ENCODE measurements around the gene MYH10.
"Not testable (repeated sequence)": the region's sequence is repeated elsewhere in the genome, so short reads cannot be mapped to it uniquely, and the experiment has no call there.

MYH10 gene

DNA sequence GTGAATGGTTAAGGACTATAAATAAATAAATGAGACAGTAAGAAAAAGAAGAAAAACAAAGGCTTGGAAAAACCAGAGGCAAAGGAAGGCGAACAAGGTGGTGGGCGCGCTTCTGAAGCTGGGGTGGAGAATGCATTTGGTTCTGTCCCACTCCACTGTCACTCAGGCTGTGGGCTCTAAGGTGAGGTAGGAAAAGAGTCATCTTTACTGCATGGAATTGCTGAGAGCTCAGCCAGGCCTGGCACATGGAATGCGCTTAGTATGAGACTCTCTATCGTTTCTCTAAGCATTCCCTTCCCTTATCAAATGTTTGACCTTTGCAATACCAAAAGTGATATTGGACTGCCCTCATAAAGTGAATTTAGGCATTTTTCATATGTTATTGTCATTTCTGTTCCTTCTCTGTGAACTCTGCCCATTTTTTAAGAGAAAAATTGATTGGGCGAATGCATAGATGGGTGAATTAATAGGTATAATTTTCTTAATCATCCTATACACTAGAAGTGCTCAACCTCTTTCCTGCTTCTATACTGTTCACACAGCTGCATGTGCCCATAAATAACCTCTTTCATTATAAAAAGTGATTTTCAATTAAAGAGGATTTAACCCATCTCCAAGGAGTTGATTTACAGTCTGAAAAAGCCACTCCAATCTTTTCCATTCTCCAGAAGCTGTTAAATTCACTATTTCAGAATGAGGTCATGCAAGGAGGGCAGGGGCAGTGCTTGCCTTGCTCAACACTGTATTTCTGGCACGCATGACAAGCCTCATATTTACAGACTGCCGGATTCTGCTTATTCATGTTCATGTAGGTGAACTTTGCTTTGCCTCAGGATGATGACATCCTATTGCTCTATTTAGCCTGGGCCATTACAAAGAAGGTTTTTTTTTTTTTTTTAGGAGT is 87.7 kb downstream of the MYH10 start:
- Histone ChIP-seq H3K9ac (ENCODE audit: insufficient read length) (no peak overlapping the region), H3K36me3 (ENCODE audit: insufficient read depth, low read length) (peaks cover 75% of the 10 kb centered on the region), H3K4me3 (no peak overlapping the region), H3K27ac (no peak overlapping the region), H3K9me3 (ENCODE audit: low read depth, low read length) (no peaks in the 10 kb centered on the region)
- DNase-seq (ENCODE audit: low read depth, low spot score): no peak
- TF ChIP-seq POLR2AphosphoS5 (IDR thresholded peaks at IDR 0.05; ENCODE audit: borderline replicate concordance, low read depth, low read length): no peak
- no peak for TF ChIP-seq EZH2 (IDR thresholded peaks at IDR 0.05)
- TF ChIP-seq FOXP2 (optimal IDR thresholded peaks at IDR 0.05; ENCODE audit: control extremely low read depth, extremely low read length, insufficient read depth): no peak

DNA sequence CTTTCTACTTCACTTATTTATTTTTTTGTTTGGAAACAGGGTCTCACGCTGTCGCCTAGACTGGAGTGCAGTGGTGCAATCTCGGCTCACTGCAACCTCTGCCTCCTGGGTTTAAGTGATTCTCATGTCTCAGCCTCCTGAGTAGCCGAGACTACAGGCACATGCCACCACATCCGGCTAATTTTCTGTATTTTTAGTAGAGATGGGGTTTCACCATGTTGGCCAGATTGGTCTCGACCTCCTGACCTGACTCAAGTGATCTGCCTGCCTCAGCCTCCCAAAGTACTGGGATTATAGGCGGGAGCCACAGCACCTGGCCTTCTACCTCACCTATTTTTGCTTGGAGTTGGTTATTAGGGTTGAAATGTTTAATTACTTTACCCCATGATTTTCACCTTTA is 90.5 kb downstream of the MYH10 start:
- peaks cover 78% of the 10 kb centered on the region for H3K36me3 ChIP-seq (ENCODE audit: insufficient read depth, low read length)
- H3K4me3 ChIP-seq; H3K9ac ChIP-seq (ENCODE audit: insufficient read length); H3K27ac ChIP-seq; DNase-seq (ENCODE audit: low read depth, low spot score); H3K9me3 ChIP-seq (ENCODE audit: low read depth, low read length): not testable (repeated sequence)

DNA sequence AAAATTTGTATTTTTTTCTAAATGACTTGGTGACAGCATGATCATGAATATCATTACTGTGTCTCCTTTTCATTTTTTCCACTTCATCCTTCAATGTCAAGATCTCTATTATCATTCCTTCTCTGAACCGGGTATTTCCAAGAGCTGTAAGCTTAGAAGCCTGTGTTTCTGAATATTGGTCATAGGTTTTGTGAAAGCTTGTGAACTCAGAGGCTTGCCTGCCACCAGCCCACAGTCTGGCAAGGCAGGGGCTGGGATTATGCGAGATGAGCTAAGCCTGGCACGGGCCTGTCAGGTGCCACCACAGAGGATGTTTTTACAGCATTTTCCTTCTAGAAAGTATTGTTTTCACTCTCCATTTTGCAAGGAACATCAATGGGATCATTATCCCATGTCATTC is 92.8 kb downstream of the MYH10 start:
- Histone ChIP-seq H3K27ac (no peak overlapping the region), H3K9ac (ENCODE audit: insufficient read length) (no peak overlapping the region), H3K36me3 (ENCODE audit: insufficient read depth, low read length) (peaks cover 85% of the 10 kb centered on the region), H3K9me3 (ENCODE audit: low read depth, low read length) (no peaks in the 10 kb centered on the region), H3K4me3 (no peak overlapping the region)
- TF ChIP-seq FOXP2 (optimal IDR thresholded peaks at IDR 0.05; ENCODE audit: control extremely low read depth, extremely low read length, insufficient read depth) (no peak), POLR2AphosphoS5 (IDR thresholded peaks at IDR 0.05; ENCODE audit: borderline replicate concordance, low read depth, low read length) (no peak), EZH2 (IDR thresholded peaks at IDR 0.05) (no peak)
- no peak for DNase-seq (ENCODE audit: low read depth, low spot score)

DNA sequence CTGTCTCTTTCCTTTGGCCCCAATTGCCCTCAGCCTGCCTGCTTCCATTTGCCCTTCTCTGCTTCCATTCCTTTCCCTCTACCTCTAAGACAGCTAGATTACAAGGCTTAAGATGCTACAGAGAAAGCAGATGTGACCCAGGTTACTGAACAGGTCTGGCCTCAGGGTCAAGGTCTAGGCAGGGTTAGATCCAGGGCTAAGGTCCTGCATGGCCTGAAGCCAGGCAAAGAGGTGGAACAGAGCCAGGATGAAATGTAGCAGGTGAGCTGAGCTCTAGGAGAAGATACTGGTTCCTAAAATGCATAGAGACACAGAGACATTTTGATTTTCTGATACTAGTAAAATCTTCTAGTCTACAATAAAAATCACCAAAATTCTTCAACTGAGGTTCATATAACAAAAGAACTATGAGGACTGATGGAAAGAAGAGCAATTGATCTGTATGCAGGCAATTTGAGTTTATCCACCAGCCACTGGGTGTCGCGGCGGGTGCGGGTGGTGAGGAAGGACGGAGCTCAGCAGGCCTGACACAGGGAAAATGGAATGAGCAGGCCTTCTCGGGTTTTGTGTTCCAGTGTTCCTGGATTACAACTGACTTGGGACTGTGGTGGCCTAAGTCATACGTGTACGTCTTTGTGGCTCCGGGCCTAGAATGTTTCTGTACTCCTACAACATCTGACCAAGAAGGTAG is 95.9 kb downstream of the MYH10 start:
- no peak overlapping the region for H3K9ac ChIP-seq (ENCODE audit: insufficient read length)
- no peak for DNase-seq (ENCODE audit: low read depth, low spot score)
- no peak overlapping the region for H3K4me3 ChIP-seq
- TF ChIP-seq POLR2AphosphoS5 (IDR thresholded peaks at IDR 0.05; ENCODE audit: borderline replicate concordance, low read depth, low read length) (no peak), EZH2 (IDR thresholded peaks at IDR 0.05) (no peak), FOXP2 (optimal IDR thresholded peaks at IDR 0.05; ENCODE audit: control extremely low read depth, extremely low read length, insufficient read depth) (no peak)
- H3K9me3 ChIP-seq (ENCODE audit: low read depth, low read length): no peaks in the 10 kb centered on the region
- peaks cover 77% of the 10 kb centered on the region for H3K36me3 ChIP-seq (ENCODE audit: insufficient read depth, low read length)
- no peak overlapping the region for H3K27ac ChIP-seq

DNA sequence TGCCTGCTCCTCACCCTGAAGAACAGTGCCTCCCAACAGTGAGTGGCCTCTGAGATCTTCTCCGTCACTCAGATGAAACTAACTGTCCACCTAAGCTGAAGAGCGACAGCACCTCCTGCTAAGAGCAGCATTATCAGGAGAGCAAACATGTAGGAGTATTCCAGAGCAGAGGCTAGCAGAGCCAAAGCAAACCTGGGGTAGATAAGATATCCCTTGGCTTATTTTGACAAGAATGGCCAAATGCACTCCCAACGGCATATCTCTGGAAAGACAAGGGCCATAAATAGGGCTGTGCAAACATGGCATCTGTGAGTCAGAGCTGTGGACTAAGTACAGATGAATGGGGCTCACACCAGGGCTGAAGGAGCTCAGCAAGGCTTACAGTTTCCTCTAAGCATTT is 98.5 kb downstream of the MYH10 start:
- Histone ChIP-seq H3K36me3 (ENCODE audit: insufficient read depth, low read length) (peaks cover 80% of the 10 kb centered on the region), H3K27ac (no peak overlapping the region), H3K9me3 (ENCODE audit: low read depth, low read length) (no peaks in the 10 kb centered on the region), H3K4me3 (no peak overlapping the region), H3K9ac (ENCODE audit: insufficient read length) (no peak overlapping the region)
- DNase-seq (ENCODE audit: low read depth, low spot score): no peak
- TF ChIP-seq POLR2AphosphoS5 (IDR thresholded peaks at IDR 0.05; ENCODE audit: borderline replicate concordance, low read depth, low read length): no peak
- TF ChIP-seq FOXP2 (optimal IDR thresholded peaks at IDR 0.05; ENCODE audit: control extremely low read depth, extremely low read length, insufficient read depth): no peak
- no peak for TF ChIP-seq EZH2 (IDR thresholded peaks at IDR 0.05)

DNA sequence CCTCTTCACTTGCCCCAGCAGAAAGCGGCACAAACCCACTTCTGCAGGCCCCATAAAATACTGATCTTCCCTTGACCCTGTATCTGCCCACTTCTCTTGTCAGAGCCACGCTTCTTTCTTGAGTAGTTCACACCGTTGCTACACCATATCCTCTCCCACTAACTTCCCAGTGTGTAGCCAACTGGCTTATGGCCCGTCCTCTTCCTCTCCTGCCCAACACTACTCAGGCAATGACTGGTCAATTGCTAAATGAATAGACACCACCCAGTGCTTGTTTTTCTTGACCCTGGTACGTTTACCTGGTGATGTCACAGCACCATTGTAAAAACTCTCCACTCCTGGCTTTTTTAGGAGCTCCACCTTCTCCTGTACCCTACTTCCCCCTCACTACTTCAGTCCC is 107.9 kb downstream of the MYH10 start:
- H3K27ac ChIP-seq: no peak overlapping the region
- TF ChIP-seq POLR2AphosphoS5 (IDR thresholded peaks at IDR 0.05; ENCODE audit: borderline replicate concordance, low read depth, low read length): no peak
- TF ChIP-seq EZH2 (IDR thresholded peaks at IDR 0.05): no peak
- TF ChIP-seq FOXP2 (optimal IDR thresholded peaks at IDR 0.05; ENCODE audit: control extremely low read depth, extremely low read length, insufficient read depth): no peak
- no peak for DNase-seq (ENCODE audit: low read depth, low spot score)
- H3K9me3 ChIP-seq (ENCODE audit: low read depth, low read length): no peaks in the 10 kb centered on the region
- no peak overlapping the region for H3K4me3 ChIP-seq
- H3K9ac ChIP-seq (ENCODE audit: insufficient read length): no peak overlapping the region
- H3K36me3 ChIP-seq (ENCODE audit: insufficient read depth, low read length): peaks cover 48% of the 10 kb centered on the region

DNA sequence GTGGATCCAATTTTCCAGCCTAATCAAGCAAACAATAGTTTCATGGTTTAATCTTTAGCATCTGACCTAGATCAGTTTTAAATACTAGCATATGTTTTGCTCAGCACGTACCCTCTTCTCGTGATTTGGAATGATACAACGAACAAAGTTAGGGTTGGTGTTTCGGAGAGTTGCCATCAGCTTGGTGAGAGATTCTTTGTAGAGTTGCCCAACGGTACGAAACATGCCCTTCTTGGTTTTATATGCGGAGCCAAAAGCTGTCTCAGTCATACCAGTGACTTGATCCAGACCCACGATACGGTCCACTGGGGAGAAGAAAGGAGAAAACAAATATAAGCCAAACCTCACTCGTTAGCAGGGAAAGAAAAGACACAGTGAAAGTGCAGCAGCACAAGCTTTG is 109.5 kb downstream of the MYH10 start:
- no peak for DNase-seq (ENCODE audit: low read depth, low spot score)
- Histone ChIP-seq H3K27ac (no peak overlapping the region), H3K4me3 (no peak overlapping the region), H3K36me3 (ENCODE audit: insufficient read depth, low read length) (peaks cover 56% of the 10 kb centered on the region), H3K9me3 (ENCODE audit: low read depth, low read length) (no peaks in the 10 kb centered on the region), H3K9ac (ENCODE audit: insufficient read length) (no peak overlapping the region)
- no peak for TF ChIP-seq EZH2 (IDR thresholded peaks at IDR 0.05)
- no peak for TF ChIP-seq FOXP2 (optimal IDR thresholded peaks at IDR 0.05; ENCODE audit: control extremely low read depth, extremely low read length, insufficient read depth)
- TF ChIP-seq POLR2AphosphoS5 (IDR thresholded peaks at IDR 0.05; ENCODE audit: borderline replicate concordance, low read depth, low read length): no peak

DNA sequence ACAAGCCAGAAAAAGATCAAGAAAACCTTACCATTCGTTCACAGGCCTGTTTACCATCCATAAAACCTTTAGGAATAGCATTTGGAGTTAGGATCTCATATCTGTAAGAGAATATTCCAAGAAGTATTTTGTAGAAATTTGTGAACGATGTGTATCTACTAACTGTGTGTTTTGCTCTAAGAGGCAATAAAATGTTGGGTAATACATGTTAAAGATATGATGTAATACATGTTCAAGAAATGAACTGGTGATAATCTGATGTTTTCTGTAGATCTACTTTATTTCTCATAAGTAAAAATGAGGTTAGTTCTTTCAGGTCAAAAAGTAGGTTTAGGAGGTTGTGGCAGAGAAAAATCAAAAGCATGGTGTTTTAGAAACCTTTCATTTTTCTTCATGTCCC is 111.7 kb downstream of the MYH10 start:
- no peaks in the 10 kb centered on the region for H3K9me3 ChIP-seq (ENCODE audit: low read depth, low read length)
- TF ChIP-seq FOXP2 (optimal IDR thresholded peaks at IDR 0.05; ENCODE audit: control extremely low read depth, extremely low read length, insufficient read depth): no peak
- TF ChIP-seq EZH2 (IDR thresholded peaks at IDR 0.05): no peak
- H3K4me3 ChIP-seq: no peak overlapping the region
- DNase-seq (ENCODE audit: low read depth, low spot score): no peak
- H3K27ac ChIP-seq: no peak overlapping the region; the same call in 1 of the 2 replicates
- H3K9ac ChIP-seq (ENCODE audit: insufficient read length): no peak overlapping the region
- peaks cover 69% of the 10 kb centered on the region for H3K36me3 ChIP-seq (ENCODE audit: insufficient read depth, low read length)
